ENCODE measurements around the gene NLK.

Gene NLK

GRCh38 chr17:28043296-28043695 lies 819 bp downstream of the NLK start:
- Histone ChIP-seq H3K9ac (ENCODE audit: low read depth, low read length, poor library complexity, severe bottlenecking) (peak overlapping the region; percentile 60), H3F3A (ENCODE audit: low read depth) (peaks cover 7% of the 10 kb centered on the region; the same call in 1 of the 2 replicates), H2AFZ (ENCODE audit: low read length) (no peak overlapping the region), H4K20me1 (ENCODE audit: insufficient read depth, low read length, poor library complexity, severe bottlenecking) (peaks cover 51% of the 10 kb centered on the region), H3K9me2 (replicated peaks; ENCODE audit: low read depth, low read length) (no peaks in the 10 kb centered on the region), H3K9me3 (ENCODE audit: insufficient read depth, low read depth, low read length) (no peaks in the 10 kb centered on the region), H3K27me3 (ENCODE audit: insufficient read depth, low read length, poor library complexity, severe bottlenecking) (no peaks in the 10 kb centered on the region), H3K4me2 (ENCODE audit: low read depth, low read length, poor library complexity, severe bottlenecking) (peak overlapping the region; percentile 81), H3K79me2 (ENCODE audit: insufficient read depth, low read length) (peaks cover 65% of the 10 kb centered on the region), H3K4me1 (ENCODE audit: insufficient read depth, low read length, poor library complexity, severe bottlenecking) (peaks cover 71% of the 10 kb centered on the region), H3K4me3 (ENCODE audit: low read length, poor library complexity, severe bottlenecking) (peak overlapping the region; percentile 85), H3K36me3 (ENCODE audit: insufficient read depth, low read length) (no peaks in the 10 kb centered on the region)
- TF ChIP-seq CTCF (conservative IDR thresholded peaks at IDR 0.05; ENCODE audit: low read length) (no peak), EZH2phosphoT487 (IDR thresholded peaks at IDR 0.05; ENCODE audit: borderline replicate concordance) (no peak)

- Histone ChIP-seq H3F3A (ENCODE audit: low read depth) (peaks cover 7% of the 10 kb centered on the region; the same call in 1 of the 2 replicates), H3K4me1 (ENCODE audit: insufficient read depth, low read length, poor library complexity, severe bottlenecking) (peaks cover 75% of the 10 kb centered on the region), H3K9me2 (replicated peaks; ENCODE audit: low read depth, low read length) (no peaks in the 10 kb centered on the region), H3K79me2 (ENCODE audit: insufficient read depth, low read length) (peaks cover 70% of the 10 kb centered on the region), H3K9me3 (ENCODE audit: insufficient read depth, low read depth, low read length) (no peaks in the 10 kb centered on the region), H3K9ac (ENCODE audit: low read depth, low read length, poor library complexity, severe bottlenecking) (peak overlapping the region; percentile 60), H4K20me1 (ENCODE audit: insufficient read depth, low read length, poor library complexity, severe bottlenecking) (peaks cover 55% of the 10 kb centered on the region), H3K4me2 (ENCODE audit: low read depth, low read length, poor library complexity, severe bottlenecking) (peak overlapping the region; percentile 81), H3K27me3 (ENCODE audit: insufficient read depth, low read length, poor library complexity, severe bottlenecking) (no peaks in the 10 kb centered on the region), H2AFZ (ENCODE audit: low read length) (no peak overlapping the region), H3K36me3 (ENCODE audit: insufficient read depth, low read length) (no peaks in the 10 kb centered on the region), H3K4me3 (ENCODE audit: low read length, poor library complexity, severe bottlenecking) (peak overlapping the region; percentile 85)
- TF ChIP-seq EZH2phosphoT487 (IDR thresholded peaks at IDR 0.05; ENCODE audit: borderline replicate concordance), result no peak
- TF ChIP-seq CTCF (conservative IDR thresholded peaks at IDR 0.05; ENCODE audit: low read length), result no peak
These were observed 1.3 kb downstream of the NLK start for GRCh38 chr17:28043741-28044140.

- no peaks in the 10 kb centered on the region for H3K9me2 ChIP-seq (replicated peaks; ENCODE audit: low read depth, low read length)
- H3K9ac ChIP-seq (ENCODE audit: low read depth, low read length, poor library complexity, severe bottlenecking), result peak overlapping the region; percentile 60
- peaks cover 4% of the 10 kb centered on the region; the same call in 1 of the 2 replicates for H3F3A ChIP-seq (ENCODE audit: low read depth)
- TF ChIP-seq CTCF (conservative IDR thresholded peaks at IDR 0.05; ENCODE audit: low read length) (no peak), EZH2phosphoT487 (IDR thresholded peaks at IDR 0.05; ENCODE audit: borderline replicate concordance) (no peak)
- H3K36me3 ChIP-seq (ENCODE audit: insufficient read depth, low read length), result no peaks in the 10 kb centered on the region
- H3K27me3 ChIP-seq (ENCODE audit: insufficient read depth, low read length, poor library complexity, severe bottlenecking), result no peaks in the 10 kb centered on the region
- H3K4me1 ChIP-seq (ENCODE audit: insufficient read depth, low read length, poor library complexity, severe bottlenecking), result peaks cover 79% of the 10 kb centered on the region
- H3K4me2 ChIP-seq (ENCODE audit: low read depth, low read length, poor library complexity, severe bottlenecking), result peak overlapping the region; percentile 81
- H4K20me1 ChIP-seq (ENCODE audit: insufficient read depth, low read length, poor library complexity, severe bottlenecking), result peaks cover 62% of the 10 kb centered on the region
- H3K79me2 ChIP-seq (ENCODE audit: insufficient read depth, low read length), result peaks cover 85% of the 10 kb centered on the region
- H3K4me3 ChIP-seq (ENCODE audit: low read length, poor library complexity, severe bottlenecking), result peak overlapping the region; percentile 85
- no peak overlapping the region for H2AFZ ChIP-seq (ENCODE audit: low read length)
- no peaks in the 10 kb centered on the region for H3K9me3 ChIP-seq (ENCODE audit: insufficient read depth, low read depth, low read length)
These were observed 2.8 kb downstream of the NLK start for GRCh38 chr17:28045304-28045703.

Data from Loucy (cell line).